NCI-H1417 treated with DMSO at 0.1 percent for 48 hours (cell line): ENCODE measurements around the gene CORO1A.
"Not testable (repeated sequence)": the region's sequence is repeated elsewhere in the genome, so short reads cannot be mapped to it uniquely, and the experiment has no call there.

Source experiments
- DNase-seq: peaks from one replicate; lab custom pipeline; 2025; lab: John Stamatoyannopoulos, UW

CORO1A gene

GRCh38 chr16:30183233-30184095 lies at the start of gene CORO1A:
TSS of gene CORO1A (plus strand) at chr16:30183602. CDS start at chr16:30185210, 1,608 bp downstream.
- no peak for DNase-seq

GRCh38 chr16:30136971-30137605 lies 46.3 kb upstream of the CORO1A start:
- no peak for DNase-seq

GRCh38 chr16:30137897-30138296 lies 45.5 kb upstream of the CORO1A start:
- no peak for DNase-seq

- DNase-seq, result no peak
Measured at GRCh38 chr16:30139583-30140481, 43.6 kb upstream of the CORO1A start.

- DNase-seq, result no peak
Measured at GRCh38 chr16:30141750-30142149, 41.7 kb upstream of the CORO1A start.

GRCh38 chr16:30142672-30143346 lies 40.6 kb upstream of the CORO1A start:
- DNase-seq, result no peak

GRCh38 chr16:30143347-30143702 lies 40.1 kb upstream of the CORO1A start:
- DNase-seq, result no peak

- no peak for DNase-seq
Measured at GRCh38 chr16:30144017-30144416, 39.4 kb upstream of the CORO1A start.

- DNase-seq, result no peak
Measured at GRCh38 chr16:30144917-30145316, 38.5 kb upstream of the CORO1A start.

- no peak for DNase-seq
Measured at GRCh38 chr16:30145657-30146056, 37.7 kb upstream of the CORO1A start.

GRCh38 chr16:30147843-30148510 lies 35.4 kb upstream of the CORO1A start:
- no peak for DNase-seq

GRCh38 chr16:30149250-30149930 lies 34.0 kb upstream of the CORO1A start:
- no peak for DNase-seq

- no peak for DNase-seq
Measured at GRCh38 chr16:30151091-30151490, 32.3 kb upstream of the CORO1A start.

GRCh38 chr16:30152517-30152916 lies 30.9 kb upstream of the CORO1A start:
- no peak for DNase-seq

GRCh38 chr16:30155188-30155587 lies 28.2 kb upstream of the CORO1A start:
- DNase-seq, result no peak

GRCh38 chr16:30157214-30157613 lies 26.2 kb upstream of the CORO1A start:
- no peak for DNase-seq

GRCh38 chr16:30163538-30163937 lies 19.9 kb upstream of the CORO1A start:
- no peak for DNase-seq

- DNase-seq, result no peak
Measured at GRCh38 chr16:30166202-30166902, 17.1 kb upstream of the CORO1A start.

- not testable (repeated sequence) for DNase-seq
Measured at GRCh38 chr16:30168746-30169145, 14.7 kb upstream of the CORO1A start.

GRCh38 chr16:30169416-30169815 lies 14.0 kb upstream of the CORO1A start:
- DNase-seq, result not testable (repeated sequence)
